ENCODE results near the gene ZXDC. TPM values are rescaled to one million over a fixed set of nuclear protein-coding genes. Genes with fewer than 3 reads are reported as not detected.

Gene ZXDC
- total and polyA plus RNA-seq, 2 experiments from 2014 or later, result 24.1 to 25.0 TPM

GRCh38 chr3:126488886-126489569 lies 13.3 kb upstream of the ZXDC start:
- H3K4me3 ChIP-seq, result no peak overlapping the region
- no peaks in the 10 kb centered on the region for H3K9me3 ChIP-seq (ENCODE audit: low read depth)
- no peaks in the 10 kb centered on the region for H3K9me2 ChIP-seq (replicated peaks; ENCODE audit: insufficient read depth)
- no peak for DNase-seq (ENCODE audit: low spot score)
- TF ChIP-seq, protein P1, sequence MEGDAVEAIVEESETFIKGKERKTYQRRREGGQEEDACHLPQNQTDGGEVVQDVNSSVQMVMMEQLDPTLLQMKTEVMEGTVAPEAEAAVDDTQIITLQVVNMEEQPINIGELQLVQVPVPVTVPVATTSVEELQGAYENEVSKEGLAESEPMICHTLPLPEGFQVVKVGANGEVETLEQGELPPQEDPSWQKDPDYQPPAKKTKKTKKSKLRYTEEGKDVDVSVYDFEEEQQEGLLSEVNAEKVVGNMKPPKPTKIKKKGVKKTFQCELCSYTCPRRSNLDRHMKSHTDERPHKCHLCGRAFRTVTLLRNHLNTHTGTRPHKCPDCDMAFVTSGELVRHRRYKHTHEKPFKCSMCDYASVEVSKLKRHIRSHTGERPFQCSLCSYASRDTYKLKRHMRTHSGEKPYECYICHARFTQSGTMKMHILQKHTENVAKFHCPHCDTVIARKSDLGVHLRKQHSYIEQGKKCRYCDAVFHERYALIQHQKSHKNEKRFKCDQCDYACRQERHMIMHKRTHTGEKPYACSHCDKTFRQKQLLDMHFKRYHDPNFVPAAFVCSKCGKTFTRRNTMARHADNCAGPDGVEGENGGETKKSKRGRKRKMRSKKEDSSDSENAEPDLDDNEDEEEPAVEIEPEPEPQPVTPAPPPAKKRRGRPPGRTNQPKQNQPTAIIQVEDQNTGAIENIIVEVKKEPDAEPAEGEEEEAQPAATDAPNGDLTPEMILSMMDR (IDR thresholded peaks at IDR 0.05; ENCODE audit: poor library complexity), result no peak
- TF ChIP-seq EZH2 (IDR thresholded peaks at IDR 0.05; ENCODE audit: borderline replicate concordance), result no peak
- TF ChIP-seq EZH2phosphoT487 (IDR thresholded peaks at IDR 0.05; ENCODE audit: low read depth, severe bottlenecking, unreplicated experiment), result no peak
- no peaks in the 10 kb centered on the region for H3K27me3 ChIP-seq
- no peaks in the 10 kb centered on the region for H3K36me3 ChIP-seq (replicated peaks; ENCODE audit: insufficient read depth, low read depth)
- no peaks in the 10 kb centered on the region for H4K20me1 ChIP-seq (ENCODE audit: insufficient read depth, poor library complexity, severe bottlenecking)
- H3K4me1 ChIP-seq (ENCODE audit: insufficient read depth), result no peaks in the 10 kb centered on the region
- H2AFZ ChIP-seq, result no peak overlapping the region
- no peak overlapping the region for H3K4me2 ChIP-seq
- 91% methylated on average over 16 of the region's 16 CpGs for WGBS (ENCODE audit: low lambda C conversion rate, missing lambda C conversion rate)
- H3K27ac ChIP-seq, result no peak overlapping the region
- no peaks in the 10 kb centered on the region for H3K79me2 ChIP-seq

DNA sequence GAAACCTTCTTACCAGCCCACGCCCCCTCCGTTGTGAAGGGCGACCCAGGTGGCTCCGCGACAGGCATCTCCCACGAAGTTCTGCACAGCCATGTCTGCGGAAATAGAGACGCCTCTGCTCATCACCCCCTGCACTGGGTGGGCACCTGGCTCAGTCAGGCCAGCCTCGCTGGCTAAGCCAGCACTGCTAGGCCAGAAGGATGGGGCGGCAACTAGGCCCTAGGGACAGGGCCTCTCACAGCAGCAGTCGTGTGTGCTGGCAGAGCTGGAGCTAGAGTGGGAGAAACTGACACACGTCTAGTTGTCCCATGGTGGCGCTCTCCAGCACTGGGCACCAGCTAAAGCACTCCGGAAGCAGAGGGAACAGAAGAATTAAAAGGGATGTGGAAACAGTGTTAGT lies 12.5 kb upstream of the ZXDC start:
- no peak overlapping the region for H3K27ac ChIP-seq
- H3K4me3 ChIP-seq, result no peak overlapping the region
- no peaks in the 10 kb centered on the region for H3K79me2 ChIP-seq
- no peaks in the 10 kb centered on the region for H3K27me3 ChIP-seq
- no peaks in the 10 kb centered on the region for H3K9me3 ChIP-seq (ENCODE audit: low read depth)
- 87% methylated on average over 13 of the region's 14 CpGs for WGBS (ENCODE audit: low lambda C conversion rate, missing lambda C conversion rate)
- no peak overlapping the region for H2AFZ ChIP-seq
- H3K4me2 ChIP-seq, result no peak overlapping the region
- H3K9me2 ChIP-seq (replicated peaks; ENCODE audit: insufficient read depth), result no peaks in the 10 kb centered on the region
- DNase-seq (ENCODE audit: low spot score), result no peak
- TF ChIP-seq EZH2 (IDR thresholded peaks at IDR 0.05; ENCODE audit: borderline replicate concordance) (no peak), EZH2phosphoT487 (IDR thresholded peaks at IDR 0.05; ENCODE audit: low read depth, severe bottlenecking, unreplicated experiment) (no peak)
- TF ChIP-seq, protein P1 (IDR thresholded peaks at IDR 0.05; ENCODE audit: poor library complexity), result no peak
- no peaks in the 10 kb centered on the region for H3K36me3 ChIP-seq (replicated peaks; ENCODE audit: insufficient read depth, low read depth)
- H3K4me1 ChIP-seq (ENCODE audit: insufficient read depth), result no peaks in the 10 kb centered on the region
- H4K20me1 ChIP-seq (ENCODE audit: insufficient read depth, poor library complexity, severe bottlenecking), result no peaks in the 10 kb centered on the region

DNA sequence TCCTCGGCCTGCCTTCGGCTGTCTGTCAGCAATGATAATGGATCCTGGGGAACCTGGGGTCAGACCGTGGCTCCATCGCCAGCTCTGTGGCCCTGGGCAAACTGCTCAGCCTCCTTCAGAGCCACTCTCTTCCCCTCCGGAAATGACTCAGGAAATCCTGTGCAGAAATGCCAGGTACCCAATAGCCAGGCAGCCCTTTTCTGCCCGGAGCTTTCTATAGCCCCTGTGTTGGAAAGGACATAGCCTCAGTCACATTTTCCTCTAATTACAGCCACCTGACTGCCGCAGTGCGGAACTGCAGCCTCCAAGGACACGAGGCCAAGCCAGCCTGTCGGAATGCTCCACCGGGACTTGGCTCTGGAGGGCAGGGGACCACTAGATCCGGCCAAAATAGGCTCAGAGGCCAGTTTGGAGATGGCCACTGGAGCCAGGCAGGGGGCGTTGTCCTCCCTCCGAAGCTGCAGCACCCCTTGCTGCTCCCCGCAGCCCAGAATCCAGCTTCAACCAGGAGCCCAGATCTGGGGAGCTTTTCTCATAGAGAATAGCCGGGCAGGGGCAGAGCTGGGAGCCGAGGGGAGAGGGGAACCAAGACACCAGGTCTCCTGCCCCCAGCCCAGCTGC lies 11.6 kb upstream of the ZXDC start:
- no peak for DNase-seq (ENCODE audit: low spot score)
- H4K20me1 ChIP-seq (ENCODE audit: insufficient read depth, poor library complexity, severe bottlenecking), result no peaks in the 10 kb centered on the region
- no peaks in the 10 kb centered on the region for H3K4me1 ChIP-seq (ENCODE audit: insufficient read depth)
- H3K9me2 ChIP-seq (replicated peaks; ENCODE audit: insufficient read depth), result no peaks in the 10 kb centered on the region
- no peaks in the 10 kb centered on the region for H3K9me3 ChIP-seq (ENCODE audit: low read depth)
- no peak overlapping the region for H3K4me3 ChIP-seq
- no peaks in the 10 kb centered on the region for H3K36me3 ChIP-seq (replicated peaks; ENCODE audit: insufficient read depth, low read depth)
- H3K27me3 ChIP-seq, result no peaks in the 10 kb centered on the region
- 70% methylated on average over 17 of the region's 17 CpGs for WGBS (ENCODE audit: low lambda C conversion rate, missing lambda C conversion rate)
- H3K79me2 ChIP-seq, result no peaks in the 10 kb centered on the region
- no peak overlapping the region for H3K4me2 ChIP-seq
- H2AFZ ChIP-seq, result no peak overlapping the region
- TF ChIP-seq, protein P1 (IDR thresholded peaks at IDR 0.05; ENCODE audit: poor library complexity), result no peak
- TF ChIP-seq EZH2phosphoT487 (IDR thresholded peaks at IDR 0.05; ENCODE audit: low read depth, severe bottlenecking, unreplicated experiment) (no peak), EZH2 (IDR thresholded peaks at IDR 0.05; ENCODE audit: borderline replicate concordance) (no peak)
- no peak overlapping the region for H3K27ac ChIP-seq
